ENCODE data around the gene NRG3.

Gene NRG3

GRCh38 chr10:81885491-81885890, 10.5 kb downstream of the NRG3 start:
- no peak for DNase-seq

GRCh38 chr10:81886939-81887338, 11.9 kb downstream of the NRG3 start:
- DNase-seq: no peak

- DNase-seq: no peak
These were observed 14.3 kb downstream of the NRG3 start for GRCh38 chr10:81889181-81889769.

GRCh38 chr10:81894616-81895015, 19.6 kb downstream of the NRG3 start:
- DNase-seq: no peak

- DNase-seq: no peak
These were observed 23.5 kb downstream of the NRG3 start for GRCh38 chr10:81898518-81898917.

GRCh38 chr10:81900989-81901388, 26.0 kb downstream of the NRG3 start:
- DNase-seq: no peak

- no peak for DNase-seq
These were observed 28.5 kb downstream of the NRG3 start for GRCh38 chr10:81903472-81903871.

GRCh38 chr10:81905161-81905560, 30.2 kb downstream of the NRG3 start:
- no peak for DNase-seq

- DNase-seq: no peak
These were observed 34.5 kb downstream of the NRG3 start for GRCh38 chr10:81909453-81909852.

- no peak for DNase-seq
These were observed 36.3 kb downstream of the NRG3 start for GRCh38 chr10:81911328-81911727.

GRCh38 chr10:81914736-81915503, 39.9 kb downstream of the NRG3 start:
- DNase-seq: no peak

- no peak for DNase-seq
These were observed 40.5 kb downstream of the NRG3 start for GRCh38 chr10:81915504-81915897.

- DNase-seq: no peak
These were observed 42.7 kb downstream of the NRG3 start for GRCh38 chr10:81917666-81918065.

GRCh38 chr10:81918766-81919165, 43.8 kb downstream of the NRG3 start:
- no peak for DNase-seq

GRCh38 chr10:81920213-81920829, 45.3 kb downstream of the NRG3 start:
- no peak for DNase-seq

GRCh38 chr10:81928119-81928518, 53.1 kb downstream of the NRG3 start:
- no peak for DNase-seq

GRCh38 chr10:81943583-81943982, 68.6 kb downstream of the NRG3 start:
- DNase-seq: no peak

- DNase-seq: no peak
These were observed 69.6 kb downstream of the NRG3 start for GRCh38 chr10:81944609-81945008.

GRCh38 chr10:81949283-81949682, 74.3 kb downstream of the NRG3 start:
- no peak for DNase-seq

- DNase-seq: no peak
These were observed 75.4 kb downstream of the NRG3 start for GRCh38 chr10:81950358-81950757.

GRCh38 chr10:81953420-81953819, 78.4 kb downstream of the NRG3 start:
- no peak for DNase-seq

GRCh38 chr10:81957976-81958375, 83.0 kb downstream of the NRG3 start:
- DNase-seq: no peak

GRCh38 chr10:81959016-81959415, 84.0 kb downstream of the NRG3 start:
- no peak for DNase-seq

- DNase-seq: no peak
These were observed 86.6 kb downstream of the NRG3 start for GRCh38 chr10:81961451-81962184.
